AG09319 (cell line): ENCODE data around the gene NXPE3.

ENCODE experiments used
- DNase-seq: peaks from one replicate; pipeline ENCODE4 v3.0.0-alpha.2; 2010; ENCODE audit warnings: low read depth; ENCODE audit errors: extremely low read depth
- TF ChIP-seq, protein P1 (sequence below): IDR thresholded peaks from 2 replicates; pipeline ENCODE4 v1.5.1; 2011; ENCODE audit warnings: low read depth, mild to moderate bottlenecking, inconsistent platforms, low read length, moderate library complexity

NXPE3 gene

DNA sequence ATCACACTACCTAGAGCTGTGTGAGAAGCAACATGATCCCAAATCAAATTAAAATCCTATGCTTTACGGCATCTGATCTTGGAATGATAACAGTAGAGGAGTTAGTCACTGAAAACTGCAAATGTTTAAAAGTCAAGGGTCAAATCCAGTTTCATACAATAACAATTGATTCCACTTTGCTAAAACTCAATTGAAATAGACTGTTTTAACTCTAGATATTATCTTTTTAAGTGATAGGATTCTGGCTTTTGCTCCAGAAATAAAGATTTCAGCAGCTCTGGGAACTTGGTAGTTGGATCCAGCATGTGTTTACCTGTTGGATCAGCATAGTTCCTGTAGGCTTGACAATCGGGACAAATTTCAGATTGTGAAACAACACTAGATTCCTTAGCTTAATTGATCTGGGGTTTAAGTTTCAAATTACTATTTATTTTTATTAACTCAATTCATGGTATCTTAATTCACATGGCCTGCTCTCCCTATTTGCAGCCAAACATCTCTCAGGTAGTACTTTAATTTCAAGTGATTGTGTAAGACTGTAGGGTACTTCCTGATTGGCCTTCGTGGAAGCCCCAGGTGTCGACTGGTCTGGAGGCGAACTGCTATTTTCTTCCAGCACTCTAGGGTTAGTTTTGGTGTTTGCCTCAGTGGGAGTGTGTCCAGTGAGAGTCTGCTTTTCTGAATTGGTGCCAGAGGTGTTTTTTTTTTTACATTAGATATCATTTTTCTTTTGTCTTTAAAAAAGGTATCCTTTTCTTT, 86.9 kb downstream of the NXPE3 start:
- TF ChIP-seq, protein P1, sequence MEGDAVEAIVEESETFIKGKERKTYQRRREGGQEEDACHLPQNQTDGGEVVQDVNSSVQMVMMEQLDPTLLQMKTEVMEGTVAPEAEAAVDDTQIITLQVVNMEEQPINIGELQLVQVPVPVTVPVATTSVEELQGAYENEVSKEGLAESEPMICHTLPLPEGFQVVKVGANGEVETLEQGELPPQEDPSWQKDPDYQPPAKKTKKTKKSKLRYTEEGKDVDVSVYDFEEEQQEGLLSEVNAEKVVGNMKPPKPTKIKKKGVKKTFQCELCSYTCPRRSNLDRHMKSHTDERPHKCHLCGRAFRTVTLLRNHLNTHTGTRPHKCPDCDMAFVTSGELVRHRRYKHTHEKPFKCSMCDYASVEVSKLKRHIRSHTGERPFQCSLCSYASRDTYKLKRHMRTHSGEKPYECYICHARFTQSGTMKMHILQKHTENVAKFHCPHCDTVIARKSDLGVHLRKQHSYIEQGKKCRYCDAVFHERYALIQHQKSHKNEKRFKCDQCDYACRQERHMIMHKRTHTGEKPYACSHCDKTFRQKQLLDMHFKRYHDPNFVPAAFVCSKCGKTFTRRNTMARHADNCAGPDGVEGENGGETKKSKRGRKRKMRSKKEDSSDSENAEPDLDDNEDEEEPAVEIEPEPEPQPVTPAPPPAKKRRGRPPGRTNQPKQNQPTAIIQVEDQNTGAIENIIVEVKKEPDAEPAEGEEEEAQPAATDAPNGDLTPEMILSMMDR, result no peak
- DNase-seq, result no peak

DNA sequence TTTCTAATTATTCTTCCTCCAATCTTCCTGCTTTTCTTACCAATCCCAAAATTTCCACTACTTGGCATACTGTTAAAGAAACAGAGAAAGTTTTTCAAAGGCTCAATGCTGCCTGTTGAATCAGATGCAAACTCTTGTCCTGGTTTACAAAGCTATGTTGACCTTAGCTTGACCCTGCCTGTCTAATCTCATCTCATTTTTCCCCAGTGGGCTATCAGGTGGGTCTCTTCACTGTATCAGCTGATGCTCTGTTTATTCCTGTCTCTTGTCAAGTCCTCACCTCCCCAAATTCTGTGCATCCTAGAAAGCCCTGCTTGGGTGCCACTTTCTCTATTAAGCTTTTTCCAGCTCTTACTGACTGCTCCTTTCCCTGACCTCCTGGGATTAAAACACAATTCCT, 88.5 kb downstream of the NXPE3 start:
- TF ChIP-seq, protein P1, result no peak
- no peak for DNase-seq

DNA sequence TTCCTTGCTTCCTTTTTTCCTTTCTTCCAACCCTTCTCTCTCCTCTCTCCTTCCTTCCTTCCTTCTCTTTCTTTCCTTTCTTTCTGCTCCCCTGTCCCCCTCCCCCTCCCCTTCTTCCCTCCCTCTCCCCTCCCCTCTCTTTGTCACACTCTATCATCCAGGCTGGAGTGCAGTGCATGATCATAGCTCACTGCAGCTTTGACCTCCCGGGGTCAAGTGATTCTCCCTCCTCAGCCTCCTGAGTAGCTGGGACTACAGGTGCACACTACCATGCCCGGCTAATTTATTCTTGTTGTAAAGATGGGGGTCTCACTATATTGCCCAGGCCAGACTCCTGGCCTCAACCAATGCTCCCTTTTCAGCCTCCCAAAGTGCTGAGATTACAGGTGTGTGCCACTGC, 89.0 kb downstream of the NXPE3 start:
- TF ChIP-seq, protein P1, result no peak
- no peak for DNase-seq

DNA sequence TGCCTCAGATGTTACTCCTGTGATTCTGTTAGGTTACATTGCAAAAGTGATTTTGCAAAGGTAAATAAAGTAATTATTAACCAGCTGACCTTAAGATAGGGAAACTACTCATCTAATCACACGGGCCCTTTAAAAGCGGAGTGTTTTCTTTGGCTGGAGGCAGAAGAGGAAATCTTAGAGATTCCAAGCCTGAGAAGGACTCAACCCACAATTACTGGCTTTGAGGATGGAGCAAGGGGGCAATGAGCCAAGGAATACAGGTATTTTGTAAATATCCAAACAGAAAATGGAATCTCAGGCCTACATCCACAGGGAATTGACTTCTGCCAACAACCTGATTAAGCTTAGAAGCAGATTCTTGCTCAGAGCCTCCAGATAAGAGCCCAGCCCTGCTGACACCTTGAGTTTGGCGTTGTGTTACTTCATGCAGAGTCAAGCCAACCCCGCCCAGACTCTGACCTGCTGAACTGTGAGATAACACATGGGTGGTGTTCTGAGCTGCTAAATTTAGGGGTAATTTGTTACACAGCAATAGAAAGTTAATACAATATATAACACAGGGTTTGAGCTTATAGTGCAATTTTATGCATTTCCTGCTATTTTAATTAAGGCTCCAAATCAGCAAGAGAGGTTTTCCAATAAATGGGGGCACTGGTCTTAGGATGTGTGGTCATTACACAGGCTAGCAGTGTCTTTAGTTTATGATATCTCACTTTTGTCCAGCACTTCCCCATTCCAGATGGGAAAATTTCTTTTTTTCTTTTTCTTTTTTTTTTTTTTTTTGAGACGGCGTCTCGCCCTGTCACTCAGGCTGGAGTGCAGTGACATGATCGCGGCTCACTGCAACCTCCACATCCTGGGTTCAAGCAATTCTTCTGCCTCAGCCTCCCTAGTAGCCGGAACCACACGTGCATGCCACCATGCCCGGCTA, 89.8 kb downstream of the NXPE3 start:
- TF ChIP-seq, protein P1, result no peak
- DNase-seq, result no peak

DNA sequence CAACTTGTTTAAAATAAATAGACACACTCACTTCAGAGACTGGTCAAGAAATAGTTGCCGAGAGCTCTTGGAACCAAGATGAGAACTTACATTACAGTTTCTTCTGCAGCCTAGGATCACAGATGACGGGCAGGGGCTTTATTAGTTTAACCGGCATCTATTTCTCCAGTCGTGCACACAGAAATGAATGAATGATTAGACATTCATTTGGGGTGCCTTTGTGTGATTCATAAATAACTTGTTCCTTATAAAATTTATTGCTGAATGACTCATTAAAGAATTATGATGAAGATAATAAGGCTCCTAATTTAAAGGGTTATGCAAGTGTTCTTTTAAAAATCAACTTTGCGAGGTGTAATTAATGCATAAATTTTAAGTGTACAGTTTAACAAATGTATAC, 91.1 kb downstream of the NXPE3 start:
- TF ChIP-seq, protein P1, result no peak
- no peak for DNase-seq

DNA sequence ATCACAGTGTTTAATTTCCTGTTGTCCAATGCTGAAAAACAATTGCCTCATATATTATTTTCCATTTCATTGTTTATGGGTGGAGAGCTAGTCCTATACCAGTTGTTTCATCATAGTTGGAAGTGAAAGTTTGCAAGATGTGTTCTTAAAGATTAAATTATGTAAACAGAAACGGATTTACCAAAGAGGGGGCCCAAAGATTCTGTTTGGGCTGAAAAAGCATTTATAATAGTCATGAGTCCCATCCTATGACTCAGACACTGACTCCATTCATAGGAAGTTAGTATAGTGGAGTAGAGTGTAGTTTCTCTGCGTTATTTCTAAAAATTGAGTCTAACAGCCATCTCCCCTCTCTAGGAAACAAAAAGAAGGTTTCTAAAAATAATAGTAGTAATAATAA, 94.6 kb downstream of the NXPE3 start:
- TF ChIP-seq, protein P1, result no peak
- DNase-seq, result no peak

DNA sequence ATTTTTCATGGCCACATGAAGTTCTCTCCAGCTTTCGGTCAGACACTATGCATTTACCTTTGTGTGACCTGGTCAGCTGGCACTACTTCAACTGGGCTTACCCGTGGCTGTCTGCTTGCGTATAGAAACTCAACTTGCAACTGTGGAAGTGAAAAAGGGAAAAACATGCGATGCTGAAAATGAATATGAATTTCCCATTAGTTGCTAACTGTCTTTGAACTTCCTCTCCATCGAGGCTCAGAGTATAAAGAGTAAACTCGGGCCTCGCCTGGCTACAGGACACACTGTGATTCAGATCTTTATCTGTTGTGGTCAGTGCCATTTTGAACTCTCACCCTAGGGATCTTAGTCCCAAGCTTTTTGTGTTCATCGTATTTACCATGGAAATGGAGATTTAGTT, 97.1 kb downstream of the NXPE3 start:
- TF ChIP-seq, protein P1, result no peak
- no peak for DNase-seq
